BLaER1 (cell line): Measurements from ENCODE around the gene SERPINA7.

Experiments
- H3K27ac ChIP-seq: shearing (Covaris generic); formaldehyde crosslinking; 2 replicates; pipeline ENCODE4 v1.8.1; 2022
- H3K27me3 ChIP-seq: shearing (Covaris generic); formaldehyde crosslinking; 2 replicates; pipeline ENCODE4 v1.8.1; 2022
- H3K36me3 ChIP-seq: shearing (Covaris generic); formaldehyde crosslinking; 2 replicates; pipeline ENCODE4 v1.8.1; 2022
- H3K4me1 ChIP-seq: shearing (Covaris generic); formaldehyde crosslinking; 2 replicates; pipeline ENCODE4 v1.8.1; 2022
- H3K4me2 ChIP-seq: shearing (Covaris generic); formaldehyde crosslinking; 2 replicates; pipeline ENCODE4 v1.8.1; 2022
- H3K4me3 ChIP-seq: shearing (Covaris generic); formaldehyde crosslinking; 2 replicates; pipeline ENCODE4 v1.8.1; 2022
- H3K9ac ChIP-seq: shearing (Covaris generic); formaldehyde crosslinking; 2 replicates; pipeline ENCODE4 v1.8.1; 2022
- H3K9me3 ChIP-seq: shearing (Covaris generic); formaldehyde crosslinking; 2 replicates; pipeline ENCODE4 v1.8.1; 2022
- H4K20me1 ChIP-seq: shearing (Covaris generic); formaldehyde crosslinking; 2 replicates; pipeline ENCODE4 v1.8.1; 2022
- Cebpa-rat ChIP-seq: shearing (Covaris generic); IDR thresholded peaks from 2 replicates; pipeline ENCODE4 v1.8.1; 2022

Gene SERPINA7, protein sequence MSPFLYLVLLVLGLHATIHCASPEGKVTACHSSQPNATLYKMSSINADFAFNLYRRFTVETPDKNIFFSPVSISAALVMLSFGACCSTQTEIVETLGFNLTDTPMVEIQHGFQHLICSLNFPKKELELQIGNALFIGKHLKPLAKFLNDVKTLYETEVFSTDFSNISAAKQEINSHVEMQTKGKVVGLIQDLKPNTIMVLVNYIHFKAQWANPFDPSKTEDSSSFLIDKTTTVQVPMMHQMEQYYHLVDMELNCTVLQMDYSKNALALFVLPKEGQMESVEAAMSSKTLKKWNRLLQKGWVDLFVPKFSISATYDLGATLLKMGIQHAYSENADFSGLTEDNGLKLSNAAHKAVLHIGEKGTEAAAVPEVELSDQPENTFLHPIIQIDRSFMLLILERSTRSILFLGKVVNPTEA

GRCh38 chrX:106038625-106039024 is at the start of gene SERPINA7:
Gene SERPINA7, minus strand, starts transcription at chrX:106038727. Its CDS starts 1,669 bp downstream, at chrX:106037058.
- peaks cover 98% of the 10 kb centered on the region for H3K27me3 ChIP-seq
- H3K9me3 ChIP-seq: no peaks in the 10 kb centered on the region
- H3K4me3 ChIP-seq: no peak within 1 kb of the TSS
- no peaks in the 10 kb centered on the region for H3K4me1 ChIP-seq
- TF ChIP-seq Cebpa-rat: no peak
- H3K36me3 ChIP-seq: no peaks in the 10 kb centered on the region
- no peak within 1 kb of the TSS for H3K4me2 ChIP-seq
- H3K27ac ChIP-seq: no peak within 1 kb of the TSS
- no peak within 1 kb of the TSS for H3K9ac ChIP-seq
- no peaks in the 10 kb centered on the region; the same call in 1 of the 2 replicates for H4K20me1 ChIP-seq

GRCh38 chrX:106069048-106069447 is 30.5 kb upstream of the SERPINA7 start:
- no peak overlapping the region for H3K9ac ChIP-seq
- no peaks in the 10 kb centered on the region for H3K9me3 ChIP-seq
- peaks cover 75% of the 10 kb centered on the region for H3K27me3 ChIP-seq
- no peak overlapping the region for H3K4me2 ChIP-seq
- H4K20me1 ChIP-seq: no peaks in the 10 kb centered on the region
- H3K27ac ChIP-seq: no peak overlapping the region
- no peak overlapping the region for H3K4me3 ChIP-seq
- no peaks in the 10 kb centered on the region for H3K36me3 ChIP-seq
- no peaks in the 10 kb centered on the region for H3K4me1 ChIP-seq
- peak; percentile 49; the same call in 1 of the 2 replicates for TF ChIP-seq Cebpa-rat

- H3K36me3 ChIP-seq: no peaks in the 10 kb centered on the region
- TF ChIP-seq Cebpa-rat: no peak
- H4K20me1 ChIP-seq: no peaks in the 10 kb centered on the region
- H3K27ac ChIP-seq: no peak overlapping the region
- no peak overlapping the region for H3K4me2 ChIP-seq
- peaks cover 84% of the 10 kb centered on the region for H3K27me3 ChIP-seq
- H3K4me3 ChIP-seq: no peak overlapping the region
- H3K4me1 ChIP-seq: no peaks in the 10 kb centered on the region
- H3K9me3 ChIP-seq: peaks cover 9% of the 10 kb centered on the region; the same call in 1 of the 2 replicates
- H3K9ac ChIP-seq: no peak overlapping the region
These were observed 11.5 kb upstream of the SERPINA7 start for GRCh38 chrX:106050054-106050453.

DNA sequence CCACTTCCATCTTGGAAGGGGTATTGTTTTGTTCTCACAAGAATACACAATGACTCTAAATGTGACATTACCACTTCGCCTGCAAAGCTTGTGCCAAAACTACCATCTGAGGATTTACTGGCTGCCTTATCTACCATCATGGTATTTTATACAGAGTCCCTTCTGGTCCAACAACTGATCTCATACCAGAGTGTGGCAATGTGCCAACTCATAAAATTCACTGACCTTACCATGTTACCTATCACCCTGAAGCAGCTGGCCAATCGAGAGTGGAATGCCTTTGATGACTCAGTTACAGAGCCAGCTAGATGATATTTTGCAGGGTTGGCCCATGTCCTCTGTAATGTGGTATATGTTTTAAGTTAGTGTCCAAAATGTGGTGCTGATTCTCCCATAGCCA is 3.8 kb upstream of the SERPINA7 start:
- Histone ChIP-seq H3K4me1 (no peaks in the 10 kb centered on the region), H3K27ac (no peak overlapping the region), H3K36me3 (no peaks in the 10 kb centered on the region), H3K4me2 (no peak overlapping the region), H4K20me1 (no peaks in the 10 kb centered on the region), H3K27me3 (peaks cover 96% of the 10 kb centered on the region), H3K4me3 (no peak overlapping the region), H3K9ac (no peak overlapping the region), H3K9me3 (no peaks in the 10 kb centered on the region)
- TF ChIP-seq Cebpa-rat: no peak

GRCh38 chrX:106040861-106041260 is 2.3 kb upstream of the SERPINA7 start:
- Histone ChIP-seq H3K27ac (no peak overlapping the region), H4K20me1 (no peaks in the 10 kb centered on the region; the same call in 1 of the 2 replicates), H3K4me1 (no peaks in the 10 kb centered on the region), H3K27me3 (peaks cover 96% of the 10 kb centered on the region), H3K4me2 (no peak overlapping the region), H3K36me3 (no peaks in the 10 kb centered on the region), H3K9me3 (no peaks in the 10 kb centered on the region), H3K4me3 (no peak overlapping the region), H3K9ac (no peak overlapping the region)
- no peak for TF ChIP-seq Cebpa-rat

- Histone ChIP-seq H3K4me3 (no peak overlapping the region), H4K20me1 (no peaks in the 10 kb centered on the region; the same call in 1 of the 2 replicates), H3K4me1 (no peaks in the 10 kb centered on the region), H3K27ac (no peak overlapping the region), H3K36me3 (no peaks in the 10 kb centered on the region), H3K4me2 (no peak overlapping the region), H3K27me3 (peaks cover 96% of the 10 kb centered on the region), H3K9ac (no peak overlapping the region), H3K9me3 (no peaks in the 10 kb centered on the region)
- no peak for TF ChIP-seq Cebpa-rat
These were observed 1.4 kb upstream of the SERPINA7 start for GRCh38 chrX:106039920-106040319.

DNA sequence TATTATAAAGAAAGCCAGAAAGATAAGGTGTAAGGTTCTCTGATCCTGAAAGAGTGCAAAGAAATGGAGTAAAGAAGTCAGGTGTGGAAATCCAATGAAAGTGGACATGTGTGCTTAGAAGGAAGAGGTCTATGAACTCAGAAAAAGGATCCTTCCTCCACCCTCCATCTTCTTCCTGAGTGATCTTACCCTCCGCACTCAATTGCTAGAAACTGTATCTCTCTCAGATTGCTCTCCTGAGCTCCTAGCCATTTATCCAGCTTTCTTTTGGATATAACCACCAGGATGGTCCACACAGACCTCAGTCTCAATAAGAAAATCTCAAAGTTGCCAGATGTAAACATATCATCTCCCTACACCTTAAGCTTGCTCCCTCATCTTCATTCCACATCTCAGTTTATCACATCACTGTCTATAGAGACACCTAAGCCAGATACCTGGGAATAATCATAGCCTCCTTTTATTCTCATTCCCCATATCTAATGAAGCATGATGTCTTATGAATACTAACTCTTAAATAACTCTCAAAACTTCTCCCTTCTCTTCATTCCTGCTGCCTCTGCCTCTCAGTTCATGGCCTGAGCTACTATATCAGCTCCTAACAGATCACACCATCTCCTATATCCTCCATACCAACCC is 573 bp downstream of the SERPINA7 start:
- TF ChIP-seq Cebpa-rat: no peak
- Histone ChIP-seq H3K4me1 (no peaks in the 10 kb centered on the region), H3K9ac (no peak overlapping the region), H3K27ac (no peak overlapping the region), H3K4me3 (no peak overlapping the region), H3K27me3 (peaks cover 99% of the 10 kb centered on the region), H3K9me3 (no peaks in the 10 kb centered on the region), H3K4me2 (no peak overlapping the region), H4K20me1 (no peaks in the 10 kb centered on the region; the same call in 1 of the 2 replicates), H3K36me3 (no peaks in the 10 kb centered on the region)

DNA sequence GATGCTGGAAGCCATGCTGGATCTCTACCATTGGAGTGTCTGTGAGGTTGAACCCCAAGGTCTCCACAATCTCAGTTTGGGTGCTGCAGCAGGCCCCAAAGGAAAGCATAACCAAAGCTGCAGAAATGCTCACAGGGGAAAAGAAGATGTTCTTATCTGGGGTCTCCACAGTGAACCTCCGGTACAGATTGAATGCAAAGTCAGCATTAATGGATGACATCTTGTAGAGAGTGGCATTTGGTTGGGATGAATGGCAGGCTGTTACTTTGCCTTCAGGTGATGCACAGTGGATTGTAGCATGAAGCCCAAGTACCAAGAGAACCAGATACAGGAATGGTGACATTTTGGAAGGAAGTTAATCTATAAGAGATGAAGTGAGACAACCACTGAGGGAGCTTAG is 1.8 kb downstream of the SERPINA7 start:
- Histone ChIP-seq H3K4me1 (peaks cover 2% of the 10 kb centered on the region; the same call in 1 of the 2 replicates), H3K9ac (no peak overlapping the region), H4K20me1 (no peaks in the 10 kb centered on the region; the same call in 1 of the 2 replicates), H3K27me3 (peaks cover 99% of the 10 kb centered on the region), H3K36me3 (no peaks in the 10 kb centered on the region), H3K4me3 (no peak overlapping the region), H3K4me2 (no peak overlapping the region), H3K9me3 (no peaks in the 10 kb centered on the region), H3K27ac (no peak overlapping the region)
- no peak for TF ChIP-seq Cebpa-rat

- H4K20me1 ChIP-seq: no peaks in the 10 kb centered on the region; the same call in 1 of the 2 replicates
- H3K27me3 ChIP-seq: peaks cover 99% of the 10 kb centered on the region
- H3K4me2 ChIP-seq: no peak overlapping the region
- H3K27ac ChIP-seq: no peak overlapping the region
- no peaks in the 10 kb centered on the region for H3K36me3 ChIP-seq
- H3K4me3 ChIP-seq: no peak overlapping the region
- no peaks in the 10 kb centered on the region for H3K9me3 ChIP-seq
- H3K9ac ChIP-seq: no peak overlapping the region
- peaks cover 5% of the 10 kb centered on the region; the same call in 1 of the 2 replicates for H3K4me1 ChIP-seq
- TF ChIP-seq Cebpa-rat: no peak
These were observed 3.5 kb downstream of the SERPINA7 start for GRCh38 chrX:106035064-106035463.

GRCh38 chrX:106023947-106024346 is 14.6 kb downstream of the SERPINA7 start:
- no peak for TF ChIP-seq Cebpa-rat
- no peak overlapping the region for H3K4me3 ChIP-seq
- H3K27ac ChIP-seq: no peak overlapping the region
- no peaks in the 10 kb centered on the region for H4K20me1 ChIP-seq
- no peak overlapping the region for H3K9ac ChIP-seq
- no peak overlapping the region for H3K4me2 ChIP-seq
- no peaks in the 10 kb centered on the region for H3K4me1 ChIP-seq
- no peaks in the 10 kb centered on the region for H3K36me3 ChIP-seq
- peaks cover 77% of the 10 kb centered on the region for H3K27me3 ChIP-seq
- H3K9me3 ChIP-seq: no peaks in the 10 kb centered on the region
